ENCODE measurements around the gene OR10A3. TPM values are rescaled to one million over a fixed set of nuclear protein-coding genes. Genes with fewer than 3 reads are reported as not detected.

Gene OR10A3
- total RNA-seq, 1 experiment from 2014 or later: not detected

- BruUV-seq (replicated peaks): TSS peak; percentile 86
- TF ChIP-seq EZH2 (IDR thresholded peaks at IDR 0.05; ENCODE audit: low read depth) (no peak), CTCF (conservative IDR thresholded peaks at IDR 0.05) (no peak)
- H2AFZ ChIP-seq: no peak overlapping the region
- H3F3A ChIP-seq (ENCODE audit: insufficient read depth, low read depth): no peaks in the 10 kb centered on the region
- H3K27ac ChIP-seq: peak overlapping the region; percentile 39; the same call in 1 of the 2 replicates
- no peak for DNase-seq
- no peaks in the 10 kb centered on the region for H3K9me3 ChIP-seq (ENCODE audit: insufficient read depth, low read depth)
- H3K4me3 ChIP-seq: no peak overlapping the region
- H3K4me1 ChIP-seq (replicated peaks; ENCODE audit: insufficient read depth): peaks cover 14% of the 10 kb centered on the region
- H3K9me2 ChIP-seq (ENCODE audit: insufficient read depth): no peaks in the 10 kb centered on the region
- no peaks in the 10 kb centered on the region for H4K20me1 ChIP-seq (ENCODE audit: insufficient read depth)
- no peaks in the 10 kb centered on the region for H3K27me3 ChIP-seq (ENCODE audit: insufficient read depth, low read depth)
- no peaks in the 10 kb centered on the region for H3K79me2 ChIP-seq (ENCODE audit: low read depth)
- H3K36me3 ChIP-seq (ENCODE audit: low read depth): no peaks in the 10 kb centered on the region
- H3K4me2 ChIP-seq: peak overlapping the region; percentile 19
- ChIA-PET CTCF (no interaction called here), POLR2A (ENCODE audit: unreplicated experiment) (interaction anchor here (0.6 kb wide), 1 partner anchor 389 kb away, joined by 6 read pairs; no protein-coding TSS in a partner anchor)
- intact Hi-C loops (cut with micrococcal nuclease; ENCODE audit: unreplicated experiment): loop anchor here (1.0 kb wide), 1 partner anchor 29 kb away; no protein-coding TSS in a partner anchor
Measured at GRCh38 chr11:7964873-7965272, 23.4 kb upstream of the OR10A3 start.

GRCh38 chr11:7964261-7964660 is 22.8 kb upstream of the OR10A3 start:
- no peak for DNase-seq
- Histone ChIP-seq H3K27ac (0 out of 2 replicates have a peak overlapping the region, but pooled peaks have one; percentile 39), H3K27me3 (ENCODE audit: insufficient read depth, low read depth) (no peaks in the 10 kb centered on the region), H4K20me1 (ENCODE audit: insufficient read depth) (no peaks in the 10 kb centered on the region), H3K4me1 (replicated peaks; ENCODE audit: insufficient read depth) (peaks cover 14% of the 10 kb centered on the region), H2AFZ (no peak overlapping the region), H3K36me3 (ENCODE audit: low read depth) (no peaks in the 10 kb centered on the region), H3F3A (ENCODE audit: insufficient read depth, low read depth) (no peaks in the 10 kb centered on the region), H3K4me3 (no peak overlapping the region), H3K9me2 (ENCODE audit: insufficient read depth) (no peaks in the 10 kb centered on the region), H3K79me2 (ENCODE audit: low read depth) (no peaks in the 10 kb centered on the region), H3K9me3 (ENCODE audit: insufficient read depth, low read depth) (no peaks in the 10 kb centered on the region), H3K4me2 (0 out of 2 replicates have a peak overlapping the region, but pooled peaks have one; percentile 19)
- ChIA-PET POLR2A (ENCODE audit: unreplicated experiment) (no interaction called here), CTCF (no interaction called here)
- intact Hi-C loops (cut with micrococcal nuclease; ENCODE audit: unreplicated experiment): loop anchor here (1.0 kb wide), 1 partner anchor 28 kb away; no protein-coding TSS in a partner anchor
- BruUV-seq (replicated peaks): no TSS peak
- TF ChIP-seq EZH2 (IDR thresholded peaks at IDR 0.05; ENCODE audit: low read depth) (no peak), CTCF (conservative IDR thresholded peaks at IDR 0.05) (no peak)

- CTCF ChIA-PET: no interaction called here
- no peaks in the 10 kb centered on the region for H3F3A ChIP-seq (ENCODE audit: insufficient read depth, low read depth)
- no peak overlapping the region for H2AFZ ChIP-seq
- H3K27me3 ChIP-seq (ENCODE audit: insufficient read depth, low read depth): no peaks in the 10 kb centered on the region
- no peak overlapping the region for H3K27ac ChIP-seq
- DNase-seq: no peak
- H4K20me1 ChIP-seq (ENCODE audit: insufficient read depth): no peaks in the 10 kb centered on the region
- H3K79me2 ChIP-seq (ENCODE audit: low read depth): no peaks in the 10 kb centered on the region
- H3K4me1 ChIP-seq (replicated peaks; ENCODE audit: insufficient read depth): no peaks in the 10 kb centered on the region
- no peak overlapping the region for H3K4me2 ChIP-seq
- no TSS peak for BruUV-seq (replicated peaks)
- intact Hi-C loops (cut with micrococcal nuclease; ENCODE audit: unreplicated experiment): no loop called here
- no peak overlapping the region for H3K4me3 ChIP-seq
- TF ChIP-seq CTCF (conservative IDR thresholded peaks at IDR 0.05) (no peak), EZH2 (IDR thresholded peaks at IDR 0.05; ENCODE audit: low read depth) (no peak)
- POLR2A ChIA-PET (ENCODE audit: unreplicated experiment): no interaction called here
- no peaks in the 10 kb centered on the region for H3K9me2 ChIP-seq (ENCODE audit: insufficient read depth)
- H3K9me3 ChIP-seq (ENCODE audit: insufficient read depth, low read depth): no peaks in the 10 kb centered on the region
- H3K36me3 ChIP-seq (ENCODE audit: low read depth): no peaks in the 10 kb centered on the region
Measured at GRCh38 chr11:7955191-7955590, 13.7 kb upstream of the OR10A3 start.

Measured in PC-9 (cell line).